Upper lobe of left lung (tissue), 6 donors: Measurements from ENCODE around the gene PARD3B. TPM values are rescaled to one million over a fixed set of nuclear protein-coding genes. Genes with fewer than 3 reads are reported as not detected.
A peak's percentile ranks its signal among the peaks of the same experiment; 100 is the strongest.

Source experiments
- ATAC-seq, 2 donors: fragments of 200-7000 bp; cut with Tn5 transposase; one replicate each; pipeline ENCODE4 v1.9.1; 2022; ENCODE audit warnings: mild to moderate bottlenecking in 2 of 2, moderate library complexity in 2 of 2; ENCODE audit not compliant: low FRiP score in 2 of 2
- DNase-seq, 2 donors: peaks; one replicate each; pipeline ENCODE4 v3.0.0-alpha.2; 2019 to 2020
- H3K27ac ChIP-seq, 4 donors: fragments of 200-600 bp; sonication (generic); one replicate each; pipeline ENCODE4 v1.5.1; 2016 to 2019
- H3K27me3 ChIP-seq, 4 donors: fragments of 200-600 bp; sonication (generic); one replicate each; pipeline ENCODE4 v1.5.1; 2017 to 2019
- H3K36me3 ChIP-seq, 4 donors: fragments of 200-600 bp; sonication (generic); one replicate each; pipeline ENCODE4 v1.5.1; 2016 to 2019
- H3K4me1 ChIP-seq, 4 donors: fragments of 200-600 bp; sonication (generic); one replicate each; pipeline ENCODE4 v1.5.1; 2018 to 2019
- H3K4me3 ChIP-seq, 4 donors: fragments of 200-600 bp; sonication (generic); one replicate each; pipeline ENCODE4 v1.5.1; 2017 to 2019; ENCODE audit warnings: mild to moderate bottlenecking in 2 of 4, moderate library complexity in 1 of 4
- H3K9me3 ChIP-seq, 4 donors: fragments of 200-600 bp; sonication (generic); one replicate each; pipeline ENCODE4 v1.5.1; 2018 to 2019
- CTCF ChIP-seq, 6 experiments: fragments of 450-650 bp in 4 of 6; fragments of 200-600 bp in 2 of 6; sonication (generic) in 2 of 6; IDR thresholded peaks; one replicate each; pipeline ENCODE4 v1.5.1; 2016 to 2019; ENCODE audit warnings: antibody characterized with exemption in 6 of 6
- EP300 ChIP-seq, 4 donors: sonication (generic); formaldehyde crosslinking; IDR thresholded peaks; one replicate each; pipeline ENCODE4 v1.5.1; 2017; ENCODE audit warnings: antibody characterized with exemption in 4 of 4, control low read depth in 2 of 4
- POLR2A ChIP-seq, 4 donors: fragments of 450-650 bp; IDR thresholded peaks; one replicate each; pipeline ENCODE4 v1.5.1; 2016 to 2017; ENCODE audit warnings: antibody characterized with exemption in 4 of 4, mild to moderate bottlenecking in 2 of 4
- POLR2AphosphoS5 ChIP-seq, 2 donors: sonication (generic); formaldehyde crosslinking; IDR thresholded peaks; one replicate each; pipeline ENCODE4 v1.5.1; 2017; ENCODE audit warnings: antibody characterized with exemption in 2 of 2
- WGBS, 2 donors: methylation state at CpG; one replicate each; pipeline ENCODE4 v1.1.5; 2017 to 2018; 5-methylcytosine and 5-hydroxymethylcytosine counted together
- total RNA-seq, 6 donors: library from RNA; depleted of rRNA in 4 of 6; stranded (reverse); fragments of >200 nt in 4 of 6; gene quantifications; one replicate each; pipeline versions ENCODE4 v1.1.0 to v1.2.1, GENCODE V29; 2016 to 2021
- donor health status: DM: no; HTN: no; CAD: no; lungs with moderate emphysema.
- donor health status: DM: no; HTN: yes; CAD: no; lungs with severe emphysema.

The PARD3B gene
- total RNA-seq, 6 donors from 2014 or later: 17.8 to 44.9 (median 24.2) TPM

GRCh38 chr2:204967199-204967960 lies 422.1 kb downstream of the PARD3B start:
- no peaks in the 10 kb centered on the region for H3K27me3 ChIP-seq
- H3K27ac ChIP-seq: no peak overlapping the region
- peaks cover 0 to 8% (median 1%) of the 10 kb centered on the region in 4 donors for H3K4me1 ChIP-seq
- WGBS, 2 donors: 58 to 59% methylated on average over 7 of the region's 7 CpGs
- H3K4me3 ChIP-seq: no peak overlapping the region
- peak in 1 of 2 donors; percentile 32 for ATAC-seq
- H3K36me3 ChIP-seq: no peaks in the 10 kb centered on the region
- DNase-seq: no peak
- TF ChIP-seq POLR2A (IDR thresholded peaks at IDR 0.05): no peak
- no peak for TF ChIP-seq POLR2AphosphoS5 (IDR thresholded peaks at IDR 0.05)
- no peak for TF ChIP-seq CTCF (IDR thresholded peaks at IDR 0.05)
- no peak for TF ChIP-seq EP300 (IDR thresholded peaks at IDR 0.05)
- no peaks in the 10 kb centered on the region for H3K9me3 ChIP-seq

GRCh38 chr2:204971206-204971907 lies 426.1 kb downstream of the PARD3B start:
- H3K36me3 ChIP-seq: no peaks in the 10 kb centered on the region
- H3K9me3 ChIP-seq: no peaks in the 10 kb centered on the region
- DNase-seq (no peak), ATAC-seq (no peak)
- 55 to 57% methylated on average over 2 of the region's 2 CpGs for WGBS, 2 donors
- no peak for TF ChIP-seq POLR2AphosphoS5 (IDR thresholded peaks at IDR 0.05)
- TF ChIP-seq EP300 (IDR thresholded peaks at IDR 0.05): no peak
- no peak for TF ChIP-seq POLR2A (IDR thresholded peaks at IDR 0.05)
- TF ChIP-seq CTCF (IDR thresholded peaks at IDR 0.05): no peak
- no peaks in the 10 kb centered on the region for H3K27me3 ChIP-seq
- no peak overlapping the region for H3K4me3 ChIP-seq
- H3K27ac ChIP-seq: no peak overlapping the region
- peaks cover 0 to 8% (median 1%) of the 10 kb centered on the region in 4 donors for H3K4me1 ChIP-seq

- no peak for TF ChIP-seq POLR2A (IDR thresholded peaks at IDR 0.05)
- no peak for TF ChIP-seq CTCF (IDR thresholded peaks at IDR 0.05)
- no peak for TF ChIP-seq POLR2AphosphoS5 (IDR thresholded peaks at IDR 0.05)
- no peak for TF ChIP-seq EP300 (IDR thresholded peaks at IDR 0.05)
- no peaks in the 10 kb centered on the region for H3K9me3 ChIP-seq
Observed at GRCh38 chr2:204972161-204972560, 426.9 kb downstream of the PARD3B start.

GRCh38 chr2:204972606-204973336 lies 427.5 kb downstream of the PARD3B start:
- Histone ChIP-seq H3K9me3 (no peaks in the 10 kb centered on the region), H3K36me3 (no peaks in the 10 kb centered on the region), H3K4me3 (no peak overlapping the region), H3K27ac (no peak overlapping the region), H3K27me3 (no peaks in the 10 kb centered on the region), H3K4me1 (peaks cover 0 to 4% (median 0%) of the 10 kb centered on the region in 4 donors)
- WGBS, 2 donors: 69 to 87% methylated on average over 5 of the region's 5 CpGs
- ATAC-seq (no peak), DNase-seq (no peak)
- TF ChIP-seq POLR2AphosphoS5 (IDR thresholded peaks at IDR 0.05): no peak
- no peak for TF ChIP-seq CTCF (IDR thresholded peaks at IDR 0.05)
- TF ChIP-seq POLR2A (IDR thresholded peaks at IDR 0.05): no peak
- no peak for TF ChIP-seq EP300 (IDR thresholded peaks at IDR 0.05)

More at GRCh38 chr2:204972161-204972560, 426.9 kb downstream of the PARD3B start:
- Histone ChIP-seq H3K27me3 (no peaks in the 10 kb centered on the region), H3K4me3 (no peak overlapping the region), H3K4me1 (peaks cover 0 to 7% (median 1%) of the 10 kb centered on the region in 4 donors), H3K27ac (no peak overlapping the region), H3K36me3 (no peaks in the 10 kb centered on the region)
- ATAC-seq (no peak), DNase-seq (no peak)
